Stimulated activated CD8-positive, alpha-beta memory T cell treated with anti-CD3 and anti-CD28 coated beads, Interleukin-7, amount 100 ng/mL, for 1 hour (primary cell): ENCODE results near the gene NRXN3.

Experiments
- DNase-seq, 2 donors: peaks; one replicate each; pipeline ENCODE4 v3.0.0-alpha.2; 2020; ENCODE audit warnings: low read depth in 2 of 2

NRXN3 gene

DNA sequence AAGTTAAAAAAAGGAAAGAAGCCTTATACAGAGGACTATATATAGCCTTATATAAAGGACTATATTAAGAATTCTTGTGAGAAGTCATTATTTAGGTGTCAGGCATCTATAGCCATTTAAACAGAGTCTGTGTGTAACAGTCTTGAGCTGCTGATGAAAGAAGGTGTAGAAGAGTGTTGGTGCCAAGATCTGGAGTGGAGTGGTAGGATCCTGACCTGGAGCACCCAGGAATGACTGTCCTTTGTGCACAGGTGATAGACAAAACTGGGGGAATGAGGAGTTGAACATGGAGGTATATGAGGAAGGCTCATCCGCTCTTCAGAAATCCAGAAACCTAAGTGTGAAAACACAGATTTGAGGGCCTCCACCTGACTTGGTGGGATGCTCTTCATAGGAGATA is 747.3 kb downstream of the NRXN3 start:
- no peak for DNase-seq

DNA sequence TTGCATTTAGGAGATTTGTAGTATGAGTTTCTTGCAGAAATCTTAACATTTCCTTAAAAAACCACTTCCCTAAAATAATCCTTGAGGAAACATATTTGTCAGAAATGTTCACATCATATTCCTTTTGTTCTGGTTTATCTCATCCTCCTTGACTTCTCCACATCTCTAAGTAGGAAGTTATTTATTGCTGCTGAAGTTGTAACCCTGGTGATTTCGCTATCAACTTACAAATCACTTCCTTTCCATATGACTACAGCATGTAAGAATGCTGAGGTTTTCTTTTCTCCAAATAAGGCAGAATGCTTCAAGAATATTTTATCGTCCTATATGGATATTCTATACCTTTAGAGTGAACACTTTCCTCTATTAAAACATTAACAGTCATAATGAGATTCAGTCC is 751.7 kb downstream of the NRXN3 start:
- no peak for DNase-seq

GRCh38 chr14:78927261-78927660 is 757.1 kb downstream of the NRXN3 start:
- DNase-seq, result no peak

DNA sequence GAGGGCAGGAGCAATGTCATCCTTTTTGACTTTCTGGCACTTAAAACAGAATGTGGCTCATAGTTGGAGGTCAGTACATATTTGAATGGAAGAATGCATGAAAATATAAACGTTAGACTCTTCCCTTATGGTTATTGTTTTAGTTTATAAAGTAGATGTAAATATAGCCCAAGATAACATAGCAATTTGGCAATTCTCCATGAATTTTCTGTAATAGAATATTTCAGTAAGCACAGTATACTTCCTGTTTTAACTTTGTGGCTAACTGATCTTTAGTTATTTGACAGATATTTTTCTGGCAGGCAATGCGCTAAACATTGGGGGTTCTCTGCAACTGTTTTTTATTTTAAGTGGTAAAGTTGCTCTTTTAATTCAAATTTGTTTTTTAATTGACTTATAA is 763.0 kb downstream of the NRXN3 start:
- DNase-seq, result no peak

- no peak for DNase-seq
Observed at GRCh38 chr14:78933948-78934524, 763.9 kb downstream of the NRXN3 start.

- no peak for DNase-seq
Observed at GRCh38 chr14:78946949-78947348, 776.8 kb downstream of the NRXN3 start.

GRCh38 chr14:78947681-78948080 is 777.5 kb downstream of the NRXN3 start:
- DNase-seq, result no peak

DNA sequence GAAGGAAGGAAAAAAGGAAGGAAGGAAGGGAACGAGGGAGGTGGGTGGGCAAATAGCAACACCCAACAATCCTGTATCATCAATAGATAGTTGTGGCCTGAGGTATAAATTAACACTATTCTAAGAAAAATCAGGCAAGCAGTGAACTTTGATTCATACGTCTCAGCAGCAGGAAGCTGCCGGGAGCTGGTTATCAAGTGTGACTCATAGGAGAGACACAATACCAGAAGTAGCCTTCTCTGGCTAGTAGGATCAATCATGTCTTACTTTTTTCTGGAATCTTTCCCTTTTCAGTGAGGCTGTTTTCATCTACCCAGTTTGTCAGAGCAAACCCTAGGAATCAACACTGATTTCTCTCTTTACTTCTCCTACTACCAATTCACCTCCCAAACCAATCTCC is 780.5 kb downstream of the NRXN3 start:
- no peak for DNase-seq

GRCh38 chr14:78951602-78952001 is 781.4 kb downstream of the NRXN3 start:
- no peak for DNase-seq

GRCh38 chr14:78959674-78960264 is 789.6 kb downstream of the NRXN3 start:
- DNase-seq, result peak in 1 of 2 donors; percentile 5

DNA sequence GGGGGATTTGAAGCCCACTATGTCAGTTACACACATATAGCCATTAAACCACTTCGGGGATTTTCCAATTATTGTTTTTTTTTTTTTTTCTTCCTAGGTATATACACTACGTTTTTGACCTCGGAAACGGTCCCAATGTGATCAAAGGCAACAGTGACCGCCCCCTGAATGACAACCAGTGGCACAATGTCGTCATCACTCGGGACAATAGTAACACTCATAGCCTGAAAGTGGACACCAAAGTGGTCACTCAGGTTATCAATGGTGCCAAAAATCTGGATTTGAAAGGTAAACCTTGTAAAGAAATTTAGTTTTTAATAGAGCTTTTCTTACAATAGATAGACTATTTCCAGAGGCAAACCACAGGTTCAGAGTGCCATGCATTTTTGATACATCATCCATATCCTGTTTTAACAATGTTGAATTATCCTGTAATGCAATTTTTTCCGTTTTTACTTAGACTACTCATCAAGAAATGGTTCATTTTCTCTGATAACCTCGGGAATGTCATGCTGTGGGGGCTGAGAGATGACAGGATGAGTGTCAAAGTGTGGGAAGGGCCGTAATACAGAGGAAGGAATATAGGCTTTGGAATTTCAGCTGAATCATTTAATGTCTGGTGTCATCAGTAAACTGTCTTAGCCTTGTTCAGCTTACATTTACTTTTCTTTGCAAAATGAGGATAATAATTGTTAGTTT is 797.1 kb downstream of the NRXN3 start:
- DNase-seq, result no peak

- no peak for DNase-seq
Observed at GRCh38 chr14:78968265-78968664, 798.1 kb downstream of the NRXN3 start.

DNA sequence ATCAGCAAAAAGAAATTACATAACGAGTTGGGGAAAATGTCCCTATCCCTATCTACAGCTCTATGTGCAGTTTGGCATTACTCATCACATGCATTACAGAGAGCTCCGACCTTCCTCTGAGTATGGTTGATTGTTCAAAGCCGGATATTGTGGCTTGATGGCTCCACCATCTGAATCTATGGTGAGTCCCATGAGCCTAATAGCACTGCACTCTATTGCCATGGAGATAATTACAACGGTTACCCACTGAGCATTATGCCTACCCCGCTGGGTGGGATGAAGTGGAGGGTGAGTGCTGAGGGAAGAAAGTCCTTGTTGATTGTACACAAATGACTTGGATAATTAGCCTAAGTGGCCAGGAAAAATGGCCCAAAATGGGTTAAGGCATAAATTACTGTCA is 800.5 kb downstream of the NRXN3 start:
- no peak for DNase-seq

DNA sequence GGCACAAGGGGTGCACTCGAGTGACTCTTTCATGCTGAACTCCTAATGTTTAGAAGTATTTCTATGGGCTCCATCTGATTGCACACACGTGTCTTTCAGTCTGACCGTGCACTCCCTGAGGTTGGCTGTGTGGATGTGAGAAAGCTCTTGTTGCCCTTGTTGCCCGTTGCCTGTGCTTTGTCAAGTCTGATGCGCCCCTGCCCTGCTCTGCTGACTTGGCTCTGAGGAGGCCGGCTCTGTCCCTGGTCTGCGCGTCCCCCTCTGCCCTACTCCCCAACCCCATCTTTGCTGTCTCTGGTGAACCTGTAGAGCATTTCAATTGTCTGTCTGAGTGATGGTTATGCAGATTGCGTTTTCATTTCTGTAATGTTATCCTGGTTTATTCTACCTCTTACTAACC is 802.3 kb downstream of the NRXN3 start:
- no peak for DNase-seq

DNA sequence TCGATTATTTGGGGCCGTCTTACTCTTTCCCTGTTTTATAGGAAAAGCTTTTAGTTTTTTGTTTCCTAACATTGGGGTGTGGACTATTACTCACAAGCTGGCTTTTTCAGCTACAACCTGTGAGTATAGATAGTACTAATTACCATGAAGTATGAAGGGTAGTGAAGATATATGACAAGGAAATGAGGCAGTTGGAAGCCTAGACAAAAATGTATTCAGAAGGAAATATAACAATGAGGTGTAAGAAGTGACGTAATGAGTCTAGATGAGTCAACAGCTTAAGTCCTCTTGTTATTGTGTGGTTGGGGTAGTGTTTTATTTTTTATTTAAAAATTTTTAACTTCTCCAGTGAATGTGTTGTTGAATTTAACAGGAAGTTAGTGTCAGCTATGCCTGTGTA is 804.5 kb downstream of the NRXN3 start:
- no peak for DNase-seq

- no peak for DNase-seq
Observed at GRCh38 chr14:78975734-78976133, 805.6 kb downstream of the NRXN3 start.

GRCh38 chr14:78978896-78979295 is 808.7 kb downstream of the NRXN3 start:
- DNase-seq, result no peak

- no peak for DNase-seq
Observed at GRCh38 chr14:78982551-78982950, 812.4 kb downstream of the NRXN3 start.

- DNase-seq, result no peak
Observed at GRCh38 chr14:78983126-78983525, 813.0 kb downstream of the NRXN3 start.

DNA sequence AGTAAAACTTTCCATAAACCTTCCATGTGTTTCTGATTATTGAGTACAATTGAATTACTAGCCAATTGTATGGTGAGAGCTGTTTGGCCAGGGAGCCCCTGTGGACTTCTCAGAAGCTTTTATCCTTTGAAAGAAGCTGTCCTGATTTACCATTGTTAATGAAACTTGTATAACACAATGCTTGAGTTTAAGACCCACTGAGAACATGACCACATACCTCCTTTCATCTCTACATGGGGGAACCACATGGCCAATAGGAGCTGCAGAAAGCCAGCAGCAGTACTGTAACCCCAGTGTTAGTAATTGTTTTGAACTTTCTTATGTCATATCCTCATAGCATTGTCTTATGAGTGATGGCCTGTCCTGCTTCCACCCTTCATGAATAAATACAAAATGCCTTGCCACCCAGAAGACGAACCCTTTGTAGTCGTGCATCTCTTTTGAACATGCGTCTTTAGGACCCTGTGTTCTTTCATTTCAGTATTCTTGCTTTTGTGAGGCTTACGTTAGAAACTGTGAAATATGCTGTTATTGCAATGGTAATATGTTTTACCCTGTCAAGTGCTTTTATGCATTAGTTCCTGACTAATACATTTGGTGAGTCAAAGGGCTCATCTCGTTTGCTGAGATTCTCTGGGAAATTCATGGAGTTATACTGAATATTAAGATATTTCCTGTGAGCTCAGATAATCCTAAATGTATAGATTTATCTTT is 815.7 kb downstream of the NRXN3 start:
- DNase-seq, result no peak

GRCh38 chr14:78986989-78987388 is 816.8 kb downstream of the NRXN3 start:
- no peak for DNase-seq

GRCh38 chr14:78989221-78989620 is 819.0 kb downstream of the NRXN3 start:
- DNase-seq, result no peak

- no peak for DNase-seq
Observed at GRCh38 chr14:78992867-78993266, 822.7 kb downstream of the NRXN3 start.
